IPS-11a (cell line): Measurements from ENCODE around the gene AMFR.
"Not testable (repeated sequence)": the region's sequence is repeated elsewhere in the genome, so short reads cannot be mapped to it uniquely, and the experiment has no call there.

Experiments used
- H3K4me3 ChIP-seq: one replicate; pipeline ENCODE4 v1.5.1; 2013; ENCODE audit warnings: low read depth, low read length, control low read depth

Gene AMFR

GRCh38 chr16:56399047-56399446 is 26.3 kb downstream of the AMFR start:
- H3K4me3 ChIP-seq = no peak overlapping the region

GRCh38 chr16:56396724-56397123 is 28.6 kb downstream of the AMFR start:
- not testable (repeated sequence) for H3K4me3 ChIP-seq

GRCh38 chr16:56389554-56389953 is 35.8 kb downstream of the AMFR start:
- no peak overlapping the region for H3K4me3 ChIP-seq

- H3K4me3 ChIP-seq = no peak overlapping the region
These were observed 37.1 kb downstream of the AMFR start for GRCh38 chr16:56388209-56388608.

GRCh38 chr16:56387396-56387795 is 37.9 kb downstream of the AMFR start:
- no peak overlapping the region for H3K4me3 ChIP-seq

- no peak overlapping the region for H3K4me3 ChIP-seq
These were observed 41.1 kb downstream of the AMFR start for GRCh38 chr16:56384074-56384721.

GRCh38 chr16:56382901-56383355 is 42.4 kb downstream of the AMFR start:
- H3K4me3 ChIP-seq = no peak overlapping the region

GRCh38 chr16:56382459-56382858 is 42.9 kb downstream of the AMFR start:
- no peak overlapping the region for H3K4me3 ChIP-seq

- not testable (repeated sequence) for H3K4me3 ChIP-seq
These were observed 44.4 kb downstream of the AMFR start for GRCh38 chr16:56380778-56381485.

- H3K4me3 ChIP-seq = not testable (repeated sequence)
These were observed 46.3 kb downstream of the AMFR start for GRCh38 chr16:56379044-56379443.

- not testable (repeated sequence) for H3K4me3 ChIP-seq
These were observed 49.6 kb downstream of the AMFR start for GRCh38 chr16:56375792-56376191.

GRCh38 chr16:56373003-56373402 is 52.3 kb downstream of the AMFR start:
- no peak overlapping the region for H3K4me3 ChIP-seq

- no peak overlapping the region for H3K4me3 ChIP-seq
These were observed 53.2 kb downstream of the AMFR start for GRCh38 chr16:56372013-56372634.

GRCh38 chr16:56371660-56371937 is 53.7 kb downstream of the AMFR start:
- no peak overlapping the region for H3K4me3 ChIP-seq

GRCh38 chr16:56370875-56371659 is 54.3 kb downstream of the AMFR start:
- no peak overlapping the region for H3K4me3 ChIP-seq

GRCh38 chr16:56370185-56370874 is 55.0 kb downstream of the AMFR start:
- H3K4me3 ChIP-seq = no peak overlapping the region

GRCh38 chr16:56369202-56369601 is 56.1 kb downstream of the AMFR start:
- no peak overlapping the region for H3K4me3 ChIP-seq

GRCh38 chr16:56368545-56368944 is 56.8 kb downstream of the AMFR start:
- no peak overlapping the region for H3K4me3 ChIP-seq

- no peak overlapping the region for H3K4me3 ChIP-seq
These were observed 57.6 kb downstream of the AMFR start for GRCh38 chr16:56367764-56368163.

GRCh38 chr16:56366945-56367344 is 58.4 kb downstream of the AMFR start:
- no peak overlapping the region for H3K4me3 ChIP-seq

- no peak overlapping the region for H3K4me3 ChIP-seq
These were observed 59.8 kb downstream of the AMFR start for GRCh38 chr16:56365552-56365951.
